Gastroesophageal sphincter (tissue), 3 donors: ENCODE measurements around the gene CCNJL.

Source experiments
- CTCF ChIP-seq, 4 experiments: fragments of 200-600 bp in 2 of 4; fragments of 450-650 bp in 2 of 4; sonication (generic) in 1 of 4; IDR thresholded peaks; one replicate each; pipeline ENCODE4 v1.5.1; 2017 to 2019; ENCODE audit warnings: antibody characterized with exemption in 4 of 4, mild to moderate bottlenecking in 2 of 4, moderate library complexity in 2 of 4
- EP300 ChIP-seq: sonication (generic); formaldehyde crosslinking; IDR thresholded peaks from one replicate; pipeline ENCODE4 v1.6.1; 2017; ENCODE audit warnings: antibody characterized with exemption, mild to moderate bottlenecking
- POLR2A ChIP-seq, 2 donors: fragments of 450-650 bp; IDR thresholded peaks; one replicate each; pipeline ENCODE4 v1.6.1; 2017; ENCODE audit warnings: antibody characterized with exemption in 2 of 2, mild to moderate bottlenecking in 2 of 2, moderate library complexity in 1 of 2
- POLR2AphosphoS5 ChIP-seq: sonication (generic); formaldehyde crosslinking; IDR thresholded peaks from one replicate; pipeline ENCODE4 v1.6.1; 2017; ENCODE audit warnings: antibody characterized with exemption

- TF ChIP-seq EP300 = no peak
- TF ChIP-seq POLR2A (IDR thresholded peaks at IDR 0.05) = no peak
- TF ChIP-seq CTCF (IDR thresholded peaks at IDR 0.05) = no peak
- no peak for TF ChIP-seq POLR2AphosphoS5
Measured at GRCh38 chr5:160326981-160327380, 14.6 kb upstream of the CCNJL start.
